DND-41 (cell line): Measurements from ENCODE around the gene NCOR1.

ENCODE experiments used
- EZH2 ChIP-seq: IDR thresholded peaks from 3 replicates; pipeline ENCODE4 v1.6.1; 2012; ENCODE audit warnings: borderline replicate concordance, low read depth, mild to moderate bottlenecking, moderate library complexity, low read length, inconsistent platforms; ENCODE audit not compliant: severe bottlenecking
- TF ChIP-seq, protein P1 (sequence below): IDR thresholded peaks from 2 replicates; pipeline ENCODE4 v1.5.1; 2012; ENCODE audit warnings: borderline replicate concordance, low read length, moderate library complexity, mild to moderate bottlenecking; ENCODE audit not compliant: poor library complexity, severe bottlenecking; ENCODE audit errors: extremely low read depth

DNA sequence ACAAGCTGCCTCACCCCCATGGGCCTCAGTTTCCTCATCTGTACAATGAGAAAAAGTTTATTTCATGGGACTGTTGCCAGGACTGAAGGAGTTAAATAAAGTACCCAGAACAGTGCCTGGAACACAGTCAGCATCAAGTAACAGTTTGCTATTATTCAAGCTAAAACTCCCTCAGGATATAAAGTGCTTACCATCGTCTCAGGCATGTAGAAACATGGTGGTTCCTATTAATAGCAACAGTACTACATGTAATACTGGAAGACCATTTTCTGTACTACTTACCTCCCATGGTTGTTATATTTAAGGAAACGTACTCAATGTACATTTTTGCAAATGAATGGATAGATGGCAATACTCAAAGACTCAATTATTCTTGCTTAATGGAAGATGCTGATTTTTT, 93.4 kb downstream of the NCOR1 start:
- TF ChIP-seq, protein P1, sequence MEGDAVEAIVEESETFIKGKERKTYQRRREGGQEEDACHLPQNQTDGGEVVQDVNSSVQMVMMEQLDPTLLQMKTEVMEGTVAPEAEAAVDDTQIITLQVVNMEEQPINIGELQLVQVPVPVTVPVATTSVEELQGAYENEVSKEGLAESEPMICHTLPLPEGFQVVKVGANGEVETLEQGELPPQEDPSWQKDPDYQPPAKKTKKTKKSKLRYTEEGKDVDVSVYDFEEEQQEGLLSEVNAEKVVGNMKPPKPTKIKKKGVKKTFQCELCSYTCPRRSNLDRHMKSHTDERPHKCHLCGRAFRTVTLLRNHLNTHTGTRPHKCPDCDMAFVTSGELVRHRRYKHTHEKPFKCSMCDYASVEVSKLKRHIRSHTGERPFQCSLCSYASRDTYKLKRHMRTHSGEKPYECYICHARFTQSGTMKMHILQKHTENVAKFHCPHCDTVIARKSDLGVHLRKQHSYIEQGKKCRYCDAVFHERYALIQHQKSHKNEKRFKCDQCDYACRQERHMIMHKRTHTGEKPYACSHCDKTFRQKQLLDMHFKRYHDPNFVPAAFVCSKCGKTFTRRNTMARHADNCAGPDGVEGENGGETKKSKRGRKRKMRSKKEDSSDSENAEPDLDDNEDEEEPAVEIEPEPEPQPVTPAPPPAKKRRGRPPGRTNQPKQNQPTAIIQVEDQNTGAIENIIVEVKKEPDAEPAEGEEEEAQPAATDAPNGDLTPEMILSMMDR, result no peak
- no peak for TF ChIP-seq EZH2
